Neural cell (in vitro differentiated cells): ENCODE results near the gene HJV. TPM values are rescaled to one million over a fixed set of nuclear protein-coding genes. Genes with fewer than 3 reads are reported as not detected.

Experiments
- H2AFZ ChIP-seq: fragments of 200-600, 300-800 bp; sonication (generic), shearing (Covaris generic); 2 replicates; pipeline ENCODE4 v1.6.0; 2014; ENCODE audit warnings: low read depth, mild to moderate bottlenecking, antibody characterized with exemption, low read length, moderate library complexity
- H3F3A ChIP-seq: fragments of 200-600 bp; shearing (Covaris generic); 2 replicates; pipeline ENCODE4 v1.6.1; 2016; ENCODE audit warnings: mild to moderate bottlenecking, moderate library complexity, mixed read lengths, antibody characterized with exemption, low read length; ENCODE audit not compliant: insufficient read depth, poor library complexity, severe bottlenecking
- H3K27ac ChIP-seq: fragments of 200-600, 300-800 bp; sonication (generic), shearing (Covaris generic); 2 replicates; pipeline ENCODE4 v1.5.1; 2014; ENCODE audit warnings: mild to moderate bottlenecking, low read length, moderate library complexity
- H3K27me3 ChIP-seq: fragments of 300-800, 200-600 bp; sonication (generic), shearing (Covaris generic); 2 replicates; pipeline ENCODE4 v1.6.0; 2014; ENCODE audit warnings: mild to moderate bottlenecking, low read depth, low read length, moderate library complexity; ENCODE audit not compliant: insufficient read depth
- H3K36me3 ChIP-seq: fragments of 300-800, 200-600 bp; sonication (generic), shearing (Covaris generic); 2 replicates; pipeline ENCODE4 v1.5.1; 2014; ENCODE audit warnings: mild to moderate bottlenecking, antibody characterized with exemption, low read length, moderate library complexity; ENCODE audit not compliant: insufficient read depth
- H3K4me2 ChIP-seq: fragments of 300-800, 200-600 bp; sonication (generic), shearing (Covaris generic); 2 replicates; pipeline ENCODE4 v1.6.0; 2014; ENCODE audit warnings: mild to moderate bottlenecking, low read length
- H3K4me3 ChIP-seq: fragments of 300-800, 200-600 bp; sonication (generic), shearing (Covaris generic); 2 replicates; pipeline ENCODE4 v1.5.1; 2014; ENCODE audit warnings: mild to moderate bottlenecking, low read length, moderate library complexity
- H3K79me2 ChIP-seq: fragments of 200-600 bp; shearing (Covaris generic); replicated peaks from 2 replicates; pipeline ENCODE4 v1.6.0; 2014; ENCODE audit warnings: mild to moderate bottlenecking, low read length, moderate library complexity; ENCODE audit not compliant: insufficient read depth
- H3K9ac ChIP-seq: fragments of 300-800, 200-600 bp; sonication (generic), shearing (Covaris generic); 2 replicates; pipeline ENCODE4 v1.6.1; 2016; ENCODE audit warnings: mild to moderate bottlenecking, low read length, mixed read lengths
- H3K9me2 ChIP-seq: fragments of 200-600 bp; shearing (Covaris generic); 2 replicates; pipeline ENCODE4 v1.6.1; 2016; ENCODE audit warnings: mild to moderate bottlenecking, low read length, mixed read lengths; ENCODE audit not compliant: insufficient read depth
- H3K9me3 ChIP-seq: fragments of 200-600, 300-800 bp; sonication (generic), shearing (Covaris generic); 2 replicates; pipeline ENCODE4 v1.6.1; 2016; ENCODE audit warnings: mild to moderate bottlenecking, mixed run types, low read length, moderate library complexity, mixed read lengths
- H4K20me1 ChIP-seq: fragments of 200-600 bp; shearing (Covaris generic); 2 replicates; pipeline ENCODE4 v1.6.1; 2016; ENCODE audit warnings: mild to moderate bottlenecking, mixed run types; ENCODE audit not compliant: insufficient read depth
- CTCF ChIP-seq: fragments of 450-650 bp; IDR thresholded peaks from 2 replicates; pipeline ENCODE4 v1.5.1; 2014; ENCODE audit warnings: antibody characterized with exemption, mild to moderate bottlenecking, moderate library complexity; ENCODE audit not compliant: poor library complexity, severe bottlenecking
- EP300 ChIP-seq: fragments of 450-650 bp; conservative IDR thresholded peaks from 2 replicates; pipeline ENCODE4 v1.6.1; 2014; ENCODE audit warnings: antibody characterized with exemption, mild to moderate bottlenecking, moderate library complexity; ENCODE audit not compliant: poor library complexity, severe bottlenecking
- EZH2 ChIP-seq: fragments of 200-600, 300-800 bp; shearing (Covaris generic), sonication (generic); IDR thresholded peaks from 2 replicates; pipeline ENCODE4 v1.6.1; 2014; ENCODE audit warnings: antibody characterized with exemption, low read length, borderline replicate concordance, mild to moderate bottlenecking; ENCODE audit not compliant: insufficient read depth, poor library complexity, severe bottlenecking
- MXI1 ChIP-seq: fragments of 450-650 bp; conservative IDR thresholded peaks from 2 replicates; pipeline ENCODE4 v1.6.1; 2014; ENCODE audit warnings: antibody characterized with exemption, mild to moderate bottlenecking; ENCODE audit not compliant: poor library complexity, severe bottlenecking
- POLR2AphosphoS5 ChIP-seq: IDR thresholded peaks from 2 replicates; pipeline ENCODE4 v1.6.1; 2012
- RAD21 ChIP-seq: fragments of 450-650 bp; conservative IDR thresholded peaks from 2 replicates; pipeline ENCODE4 v1.6.1; 2014; ENCODE audit warnings: antibody characterized with exemption, mild to moderate bottlenecking, moderate library complexity
- REST ChIP-seq: IDR thresholded peaks from 2 replicates; pipeline ENCODE4 v1.6.1; 2012; ENCODE audit warnings: borderline replicate concordance
- SMC3 ChIP-seq: fragments of 450-650 bp; conservative IDR thresholded peaks from 2 replicates; pipeline ENCODE4 v1.6.1; 2014; ENCODE audit warnings: antibody characterized with exemption, mild to moderate bottlenecking, moderate library complexity; ENCODE audit not compliant: poor library complexity
- TAF1 ChIP-seq: IDR thresholded peaks from 2 replicates; pipeline ENCODE4 v1.6.1; 2012; ENCODE audit warnings: low read depth
- polyA plus RNA-seq: library from polyadenylated mRNA; depleted of rRNA; stranded (reverse); fragments of >200 nt; gene quantifications from 2 replicates; pipeline ENCODE4 v1.2.3, GENCODE V29; 2014

Gene HJV
- polyA plus RNA-seq, 1 donor from 2014 or later, result not detected

- Histone ChIP-seq H3K27ac (no peak overlapping the region), H3K4me3 (no peak overlapping the region), H2AFZ (no peak overlapping the region), H3K4me2 (no peak overlapping the region), H3K9me3 (no peaks in the 10 kb centered on the region), H4K20me1 (peaks cover 27% of the 10 kb centered on the region), H3K27me3 (no peaks in the 10 kb centered on the region), H3K9me2 (no peaks in the 10 kb centered on the region), H3K79me2 (peaks cover 31% of the 10 kb centered on the region), H3K36me3 (peaks cover 18% of the 10 kb centered on the region), H3F3A (peaks cover 3% of the 10 kb centered on the region), H3K9ac (no peak overlapping the region)
- TF ChIP-seq RAD21, result no peak
- TF ChIP-seq EP300, result no peak
- TF ChIP-seq TAF1, result no peak
- TF ChIP-seq POLR2AphosphoS5, result no peak
- no peak for TF ChIP-seq MXI1
- no peak for TF ChIP-seq CTCF
- TF ChIP-seq REST, result no peak
- no peak for TF ChIP-seq EZH2
- TF ChIP-seq SMC3, result no peak
These were observed 32.8 kb downstream of the HJV start for GRCh38 chr1:145988773-145989172.

GRCh38 chr1:145987926-145988325 lies 33.6 kb downstream of the HJV start:
- Histone ChIP-seq H3K4me3 (no peak overlapping the region), H3K9ac (no peak overlapping the region), H3K36me3 (peaks cover 10% of the 10 kb centered on the region), H2AFZ (no peak overlapping the region), H3K9me3 (no peaks in the 10 kb centered on the region), H3K27ac (no peak overlapping the region), H3K9me2 (no peaks in the 10 kb centered on the region), H3K4me2 (no peak overlapping the region), H3K79me2 (peaks cover 23% of the 10 kb centered on the region), H3K27me3 (no peaks in the 10 kb centered on the region), H4K20me1 (peaks cover 19% of the 10 kb centered on the region), H3F3A (no peaks in the 10 kb centered on the region)
- no peak for TF ChIP-seq RAD21

GRCh38 chr1:145986551-145986950 lies 35.0 kb downstream of the HJV start:
- Histone ChIP-seq H3K36me3 (no peaks in the 10 kb centered on the region), H3K4me3 (no peak overlapping the region), H3K4me2 (no peak overlapping the region), H3K27me3 (no peaks in the 10 kb centered on the region), H3F3A (no peaks in the 10 kb centered on the region), H3K27ac (no peak overlapping the region), H3K9ac (no peak overlapping the region), H3K9me2 (no peaks in the 10 kb centered on the region), H2AFZ (no peak overlapping the region), H4K20me1 (peaks cover 5% of the 10 kb centered on the region), H3K9me3 (no peaks in the 10 kb centered on the region), H3K79me2 (peaks cover 9% of the 10 kb centered on the region)
- TF ChIP-seq POLR2AphosphoS5 (no peak), REST (no peak), RAD21 (no peak), EP300 (no peak), MXI1 (no peak), SMC3 (no peak), CTCF (no peak), TAF1 (no peak), EZH2 (no peak)
